ENCODE data around the gene AK8. TPM values are rescaled to one million over a fixed set of nuclear protein-coding genes. Genes with fewer than 3 reads are reported as not detected.

Gene AK8
- total and polyA plus RNA-seq, 2 experiments from 2014 or later = 0.14 to 0.78 TPM

GRCh38 chr9:132846918-132847515 is 31.1 kb downstream of the AK8 start:
- H3F3A ChIP-seq (replicated peaks; ENCODE audit: low read depth) = no peaks in the 10 kb centered on the region
- Mint-ChIP-seq H3K4me1 (peaks cover 19% of the 10 kb centered on the region; the same call in 2 of the 3 replicates), H3K27ac (no peak overlapping the region; the same call in 1 of the 2 replicates), H3K9me3 (no peaks in the 10 kb centered on the region), H3K27me3 (ENCODE audit: insufficient read depth, low read depth, poor library complexity) (peaks cover 12% of the 10 kb centered on the region), H3K4me3 (no peak overlapping the region), H3K36me3 (ENCODE audit: low read depth) (no peaks in the 10 kb centered on the region)
- no peaks in the 10 kb centered on the region for H3K79me2 ChIP-seq (replicated peaks; ENCODE audit: insufficient read depth)
- no peak overlapping the region for H2AFZ ChIP-seq
- no peaks in the 10 kb centered on the region for H3K27me3 ChIP-seq (ENCODE audit: insufficient read depth)
- no peaks in the 10 kb centered on the region for H3K9me2 ChIP-seq (ENCODE audit: insufficient read depth)
- H3K36me3 ChIP-seq (ENCODE audit: insufficient read depth) = no peaks in the 10 kb centered on the region
- H4K20me1 ChIP-seq (replicated peaks; ENCODE audit: insufficient read depth) = no peaks in the 10 kb centered on the region
- H3K4me3 ChIP-seq = no peak overlapping the region
- TF ChIP-seq JUNB (IDR thresholded peaks at IDR 0.05; ENCODE audit: unreplicated experiment) (no peak), ETS1 (IDR thresholded peaks at IDR 0.05) (no peak)
- no peak overlapping the region for H3K27ac ChIP-seq (ENCODE audit: low read depth)
- DNase-seq (ENCODE audit: low spot score) (no peak), ATAC-seq (no peak)
- no peak overlapping the region for H3K4me2 ChIP-seq
- peaks cover 6% of the 10 kb centered on the region; the same call in 1 of the 2 replicates for H3K4me1 ChIP-seq (ENCODE audit: insufficient read depth)

GRCh38 chr9:132846109-132846917 is 31.8 kb downstream of the AK8 start:
- no peaks in the 10 kb centered on the region for H3K9me2 ChIP-seq (ENCODE audit: insufficient read depth)
- peaks cover 6% of the 10 kb centered on the region; the same call in 1 of the 2 replicates for H3K4me1 ChIP-seq (ENCODE audit: insufficient read depth)
- H3K27me3 Mint-ChIP-seq (ENCODE audit: insufficient read depth, low read depth, poor library complexity) = peaks cover 12% of the 10 kb centered on the region
- no peak for ATAC-seq
- no peaks in the 10 kb centered on the region for H3K36me3 ChIP-seq (ENCODE audit: insufficient read depth)
- DNase-seq (ENCODE audit: low spot score) = no peak
- TF ChIP-seq EZH2 (IDR thresholded peaks at IDR 0.05; ENCODE audit: low read depth, unreplicated experiment) (no peak), ZNF331 (CRISPR knock-in tag; IDR thresholded peaks at IDR 0.05; ENCODE audit: low read depth) (no peak), CREB1 (CRISPR knock-in tag; IDR thresholded peaks at IDR 0.05; ENCODE audit: low read depth) (no peak), ETS1 (IDR thresholded peaks at IDR 0.05) (no peak)
- H3K4me2 ChIP-seq = no peak overlapping the region
- no peaks in the 10 kb centered on the region for H3K27me3 ChIP-seq (ENCODE audit: insufficient read depth)
- no peaks in the 10 kb centered on the region for H3K36me3 Mint-ChIP-seq (ENCODE audit: low read depth)
- H3K4me1 Mint-ChIP-seq = peaks cover 19% of the 10 kb centered on the region
- H2AFZ ChIP-seq = no peak overlapping the region
- H3K27ac Mint-ChIP-seq = no peak overlapping the region
- no peak overlapping the region; the same call in 2 of the 3 replicates for H3K4me3 Mint-ChIP-seq
- no peak overlapping the region for H3K4me3 ChIP-seq
- no peaks in the 10 kb centered on the region for H4K20me1 ChIP-seq (replicated peaks; ENCODE audit: insufficient read depth)
- H3K27ac ChIP-seq (ENCODE audit: low read depth) = no peak overlapping the region
- no peaks in the 10 kb centered on the region for H3F3A ChIP-seq (replicated peaks; ENCODE audit: low read depth)
- H3K79me2 ChIP-seq (replicated peaks; ENCODE audit: insufficient read depth) = no peaks in the 10 kb centered on the region
- H3K9me3 Mint-ChIP-seq = no peaks in the 10 kb centered on the region

All from GM23338 (cell line).